Regular cardiac myocyte (primary cell): ENCODE measurements around the gene SLC25A22. TPM values are rescaled to one million over a fixed set of nuclear protein-coding genes. Genes with fewer than 3 reads are reported as not detected.

Experiments used
- total RNA-seq: library from RNA; depleted of rRNA; stranded (reverse); fragments of >200 nt; gene quantifications from 2 replicates; pipeline ENCODE4 v1.2.3, GENCODE V29; 2014

SLC25A22 gene
- 7.0 and 15.0 TPM in 2 replicates for total RNA-seq

DNA sequence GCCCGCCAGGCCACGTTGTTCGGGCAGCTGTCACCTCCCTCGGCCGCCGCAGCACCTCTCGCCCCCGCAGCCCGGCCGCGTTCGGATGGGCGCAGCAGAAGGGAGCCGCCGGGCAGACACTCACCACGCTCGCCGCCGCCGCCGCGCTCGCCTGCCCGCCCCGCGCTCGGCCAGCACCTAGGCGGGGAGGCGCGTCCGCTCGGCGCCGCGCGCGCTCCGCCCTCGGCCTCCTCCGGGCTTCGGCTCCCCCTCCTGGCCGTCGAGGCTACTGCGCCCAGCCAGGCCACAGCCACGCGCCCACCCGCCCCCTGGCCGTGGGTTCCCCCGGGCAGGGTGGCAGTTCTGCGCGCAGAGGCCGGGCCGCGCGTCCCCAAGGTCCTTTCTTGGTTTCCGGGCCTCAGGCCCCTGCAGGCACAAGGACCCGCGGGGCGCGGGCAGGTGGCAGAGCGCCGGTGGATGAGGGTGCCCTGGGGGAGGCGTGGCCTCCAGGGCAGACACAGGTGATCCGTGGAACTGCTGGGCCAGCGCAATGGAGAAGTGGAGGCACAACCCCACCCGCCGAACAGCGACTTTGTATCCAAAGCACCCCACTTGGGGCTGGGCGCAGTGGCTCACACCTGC, at the start of gene SLC25A22:
Gene SLC25A22, minus strand, starts transcription at position 189 of the 621 bp plus-strand sequence. CDS start 3,275 bp downstream, outside the sequence.

DNA sequence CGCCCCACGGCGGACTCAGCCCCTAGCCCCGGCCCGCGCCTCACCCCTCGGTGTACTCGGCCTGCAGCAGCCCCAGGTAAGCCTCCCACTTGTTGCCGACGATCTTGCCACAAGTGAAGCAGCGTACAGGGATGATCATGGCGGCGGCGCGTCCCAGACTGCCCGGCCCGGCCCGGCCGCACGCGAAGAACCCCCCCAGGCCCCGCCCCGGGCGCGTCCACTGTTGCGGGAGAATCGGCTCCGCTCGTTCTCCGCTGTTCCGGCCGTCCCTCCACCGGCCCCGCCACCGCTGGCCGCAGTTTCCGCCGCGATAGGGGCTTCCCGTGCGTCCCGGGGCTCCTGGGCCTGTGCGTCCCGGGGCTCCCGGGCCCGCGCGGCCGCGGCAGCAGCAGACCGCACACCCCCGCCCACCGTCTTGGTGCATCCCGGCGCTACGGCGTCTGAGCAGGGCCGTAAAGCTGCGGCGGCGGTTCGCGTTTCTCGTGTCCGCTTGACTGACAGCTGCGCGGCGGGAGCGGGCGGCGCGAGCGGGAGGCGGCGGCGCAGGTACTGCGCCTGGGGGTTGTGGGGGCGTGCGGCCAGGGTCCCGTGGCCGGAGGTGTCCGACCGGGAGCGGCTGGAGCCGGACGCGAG, 44.4 kb upstream of the SLC25A22 start, which contains the start of the genes POLR2L and TSPAN4:
Gene POLR2L, minus strand, starts transcription at position 160 of the 633 bp plus-strand sequence. Its CDS starts 21 bp downstream, at position 139.
Gene TSPAN4, plus strand, starts transcription at position 483 of the 633 bp plus-strand sequence. CDS start 7,453 bp downstream, outside the sequence.

DNA sequence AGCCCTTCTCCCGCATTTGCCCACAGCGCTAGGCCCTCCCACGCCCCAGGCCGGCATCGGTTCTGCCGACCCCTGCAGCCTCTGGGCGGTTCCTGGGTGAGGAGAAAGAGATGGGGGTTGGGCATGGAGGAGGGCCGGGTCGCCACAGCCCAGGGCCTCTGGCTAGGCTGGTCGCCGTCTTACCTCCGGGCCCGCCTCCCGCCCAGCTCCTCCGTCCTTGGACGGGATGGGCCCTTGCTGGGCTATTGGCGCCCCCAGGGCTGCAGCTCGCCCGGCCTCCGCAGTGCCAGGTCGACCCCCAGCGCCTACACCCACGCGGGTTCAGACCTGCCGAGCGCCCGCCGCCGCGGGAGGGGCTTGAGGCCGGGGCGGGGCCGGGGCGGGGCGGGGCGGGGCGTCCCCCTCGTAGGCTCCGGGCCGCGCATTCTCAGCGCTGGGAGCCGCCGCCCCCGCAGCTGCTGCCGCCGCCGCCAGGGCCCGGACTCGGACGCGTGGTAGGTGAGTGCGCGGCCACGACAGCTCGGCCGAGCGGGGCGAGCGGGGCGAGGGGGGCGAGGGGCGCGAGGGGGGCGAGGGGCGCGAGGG, 34.5 kb upstream of the SLC25A22 start, which contains the start of gene CD151:
Gene CD151, plus strand, starts transcription at position 424 of the 585 bp plus-strand sequence. CDS start 3,118 bp downstream, outside the sequence.

DNA sequence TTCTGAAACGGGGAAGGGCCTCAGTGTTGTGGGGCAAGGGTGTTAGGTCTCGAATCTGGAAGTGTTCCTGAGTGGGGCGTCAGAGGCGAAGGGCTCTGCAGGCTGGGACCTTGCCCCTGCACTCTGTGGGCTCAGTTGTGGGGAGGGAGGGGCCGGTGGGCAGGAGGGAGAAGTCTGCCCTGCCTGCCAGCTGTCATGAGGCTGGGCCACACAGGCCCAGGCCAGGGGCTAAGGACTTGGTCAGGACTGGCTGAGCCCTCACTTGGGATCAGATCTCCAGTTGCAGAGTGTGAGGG, 29.8 kb upstream of the SLC25A22 start, which contains the start of gene CRACR2B:
Gene CRACR2B, plus strand, starts transcription at position 23 of the 296 bp plus-strand sequence. CDS start 689 bp downstream, outside the sequence.

DNA sequence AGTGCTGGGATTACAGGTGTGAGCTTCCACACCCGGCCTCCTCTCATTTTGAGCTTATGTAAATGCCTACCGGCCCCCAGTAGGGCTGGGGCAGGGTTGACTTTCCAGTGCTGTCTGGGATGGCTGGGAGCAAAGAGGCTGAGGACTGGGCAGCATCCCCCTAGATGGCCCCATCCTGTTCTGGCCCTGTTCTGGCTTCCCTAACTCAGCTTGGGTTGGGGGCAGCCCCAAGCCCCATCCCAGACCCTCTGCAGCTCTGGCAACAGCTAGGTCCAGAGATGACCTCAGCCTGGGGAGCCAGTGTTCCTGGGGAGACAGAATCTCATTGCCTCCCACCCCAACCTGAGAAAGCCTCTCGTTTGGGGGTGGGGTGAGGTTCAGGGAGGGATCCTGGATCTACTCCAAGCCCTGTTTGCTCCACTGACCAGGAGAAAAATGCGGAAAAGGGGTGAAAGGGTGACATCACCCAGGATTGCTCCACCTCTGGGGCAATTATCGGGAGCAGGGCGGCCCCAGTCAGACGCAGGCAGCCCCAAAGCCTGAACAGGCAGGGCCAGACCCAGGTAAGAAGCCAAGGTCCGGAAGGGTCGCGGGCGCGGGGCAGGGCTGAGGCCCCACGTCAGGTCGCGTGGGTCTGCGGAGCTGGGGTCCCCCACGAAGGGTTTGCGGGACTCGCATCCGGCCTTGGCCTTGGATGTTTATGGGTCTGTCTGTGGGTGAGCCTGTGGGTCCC, 20.5 kb upstream of the SLC25A22 start, which contains the start of gene PNPLA2:
Gene PNPLA2, plus strand, starts transcription at position 519 of the 733 bp plus-strand sequence. CDS start 805 bp downstream, outside the sequence.

DNA sequence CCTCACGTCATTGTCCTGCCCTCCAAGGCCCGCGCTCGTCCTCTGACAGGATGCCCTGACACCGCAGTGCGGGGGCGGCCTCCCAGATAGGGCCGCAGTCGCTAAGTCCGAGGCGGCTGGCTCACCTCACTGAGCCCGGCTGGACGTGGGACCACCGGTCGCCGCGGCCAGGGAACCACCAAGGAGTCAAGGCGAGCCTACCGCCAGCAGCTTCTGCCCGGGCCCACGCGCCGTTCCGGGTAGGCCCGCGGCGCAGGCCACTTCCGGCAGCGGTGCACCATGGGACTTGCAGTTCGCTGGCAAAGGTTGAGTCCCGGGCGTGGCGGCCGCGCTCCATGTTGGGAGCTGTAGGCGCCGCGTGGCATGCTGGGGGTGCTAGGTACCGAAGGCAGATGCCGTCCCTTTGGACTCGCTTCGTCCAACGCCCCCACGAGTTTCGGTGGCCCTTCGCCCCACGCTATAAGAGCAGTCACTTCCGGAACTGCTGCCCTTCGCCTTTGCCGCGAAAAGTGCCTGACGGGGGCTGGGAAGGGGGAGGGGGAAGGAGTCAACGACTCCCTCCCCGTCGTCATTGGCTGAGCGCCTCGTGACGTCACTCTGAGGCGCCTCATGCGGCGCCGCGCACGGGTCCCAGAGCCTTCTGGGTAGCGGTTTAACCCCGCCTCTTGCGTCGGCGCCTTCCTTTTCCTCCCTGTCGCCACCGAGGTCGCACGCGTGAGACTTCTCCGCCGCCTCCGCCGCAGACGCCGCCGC, 11.4 kb upstream of the SLC25A22 start, which contains the start of gene RPLP2:
Gene RPLP2, plus strand, starts transcription at position 681 of the 753 bp plus-strand sequence. CDS start 268 bp downstream, outside the sequence.

DNA sequence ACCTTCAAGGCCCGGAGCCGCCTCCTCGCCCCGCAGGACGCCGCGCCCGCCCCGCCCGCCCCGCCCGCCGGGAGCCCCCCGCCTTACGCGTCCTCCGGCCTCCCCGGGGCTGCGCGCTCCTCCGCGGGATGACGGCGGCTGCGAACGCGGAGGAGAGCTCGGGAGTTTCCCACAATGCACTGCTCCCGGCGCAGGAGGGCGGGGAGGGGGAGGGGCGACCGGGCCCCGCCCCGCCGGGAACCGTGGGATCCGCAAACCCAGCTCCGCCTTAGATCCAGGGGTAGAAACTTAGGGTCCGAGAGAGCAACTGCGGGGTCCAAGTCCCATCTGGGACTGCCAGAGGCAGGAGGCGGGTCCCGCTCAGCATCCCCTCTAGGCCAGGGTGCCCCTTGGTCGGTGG, 8.1 kb downstream of the SLC25A22 start, which contains the start of gene CEND1:
Gene CEND1, minus strand, starts transcription at position 148 of the 400 bp plus-strand sequence. CDS start 1,514 bp downstream, outside the sequence.

DNA sequence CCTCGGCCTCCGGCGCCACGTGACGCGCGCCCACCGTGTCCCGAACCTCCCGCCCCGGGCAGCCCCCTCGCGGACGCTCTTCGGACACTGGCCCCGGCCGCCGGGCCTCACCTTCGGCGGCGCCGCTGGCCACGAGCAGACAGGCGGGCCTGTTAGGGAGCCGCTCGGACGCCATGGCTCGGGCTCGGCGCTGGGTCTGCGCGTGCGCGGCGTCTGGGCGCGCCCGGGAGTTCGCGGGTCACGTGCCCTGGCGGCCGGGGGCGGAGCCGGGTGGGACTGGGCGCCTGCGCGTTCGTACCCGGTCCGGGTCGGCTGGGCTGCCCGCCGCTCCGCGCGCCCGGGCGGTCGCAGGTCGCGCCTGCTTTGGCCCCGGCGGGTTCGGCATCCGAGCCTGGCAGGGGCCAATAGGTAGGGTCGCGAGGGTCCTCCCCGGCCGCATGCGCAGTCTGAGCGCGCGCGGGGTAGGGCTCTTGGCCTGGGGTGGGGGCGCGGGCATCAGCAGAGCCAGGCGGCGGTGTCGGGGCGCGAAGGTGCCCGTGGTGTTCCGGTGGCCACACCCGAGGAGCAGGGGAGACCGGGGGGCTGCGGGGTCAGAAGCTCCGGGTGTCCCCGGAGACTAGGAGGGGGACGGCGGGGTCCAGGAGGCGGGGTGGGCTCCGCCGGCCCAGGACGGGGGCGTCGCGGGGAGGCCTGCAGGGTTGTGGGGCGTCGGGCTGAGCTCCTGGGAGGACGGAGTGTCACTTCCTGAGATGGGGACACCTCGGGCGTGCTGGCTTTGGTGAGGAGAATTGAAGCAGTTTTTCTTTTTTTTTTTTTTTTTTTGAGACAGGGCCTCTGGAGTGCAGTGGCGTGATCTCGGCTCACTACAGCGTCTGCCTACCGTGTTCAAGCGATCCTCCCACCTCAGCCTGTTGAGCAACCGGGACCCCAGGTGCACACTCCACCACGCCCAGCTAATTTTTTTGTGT, 20.5 kb downstream of the SLC25A22 start, which contains the start of gene GATD1:
Gene GATD1, minus strand, starts transcription at position 200 of the 968 bp plus-strand sequence. Its CDS starts 25 bp downstream, at position 175.

DNA sequence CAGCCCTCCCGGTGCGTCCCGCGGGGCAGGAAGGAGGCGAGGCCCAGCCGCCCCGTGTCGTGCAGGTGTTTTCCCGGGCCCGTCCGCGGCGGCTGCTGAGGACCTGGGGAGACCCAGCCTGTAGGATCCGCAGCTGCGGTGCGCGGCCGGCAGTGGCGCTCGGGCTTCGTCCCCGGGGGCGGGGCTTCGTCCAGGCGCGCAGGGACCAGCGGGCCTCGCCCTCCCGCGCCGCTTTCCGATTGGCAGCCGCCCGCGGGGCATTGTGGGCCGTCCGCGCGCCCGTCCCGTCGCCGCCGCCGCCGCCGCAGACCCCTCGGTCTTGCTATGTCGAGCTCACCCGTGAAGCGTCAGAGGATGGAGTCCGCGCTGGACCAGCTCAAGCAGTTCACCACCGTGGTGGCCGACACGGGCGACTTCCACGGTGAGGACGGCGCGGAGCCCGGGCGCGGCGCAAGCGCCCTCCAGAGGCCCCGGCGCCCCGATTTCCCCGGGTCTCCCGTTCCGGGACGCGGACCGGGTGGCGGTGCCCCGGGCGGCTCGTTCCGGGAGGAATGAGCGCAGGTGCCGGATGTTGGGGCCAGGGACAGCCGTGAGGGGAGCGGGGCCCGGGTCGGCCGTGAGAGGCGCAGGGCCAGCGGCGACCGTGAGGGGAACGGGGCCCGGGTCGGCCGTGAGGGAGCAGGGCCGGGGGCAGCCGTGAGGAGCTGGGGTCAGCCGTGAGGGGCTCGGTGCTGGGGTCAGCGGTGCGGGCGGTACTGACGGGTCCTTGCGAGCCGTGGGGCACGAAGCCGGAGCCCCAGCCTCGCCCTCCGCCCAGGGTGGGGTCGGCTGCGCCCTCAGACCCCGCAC, 50.7 kb downstream of the SLC25A22 start, which contains the start of gene TALDO1:
Gene TALDO1, plus strand, starts transcription at position 307 of the 849 bp plus-strand sequence. Its CDS starts 18 bp downstream, at position 325.

Other genes with a start within 250 kb of the SLC25A22 start
- under 0.01 and 0.85 TPM in 2 replicates for gene LMNTD2, start 237.5 kb downstream of the SLC25A22 start, total RNA-seq
- 5.9 and 6.2 TPM in 2 replicates for gene RASSF7, start 237.3 kb downstream of the SLC25A22 start, total RNA-seq
- 22.3 and 28.4 TPM in 2 replicates for gene PHRF1, start 221.8 kb downstream of the SLC25A22 start, total RNA-seq
- gene IRF7, start 182.3 kb downstream of the SLC25A22 start, total RNA-seq: 6.3 and 7.9 TPM in 2 replicates
- gene CDHR5, start 173.3 kb downstream of the SLC25A22 start, total RNA-seq: not detected in 2 replicates
- not detected in 2 replicates for gene SCT, start 171.1 kb downstream of the SLC25A22 start, total RNA-seq
- not detected in 2 replicates for gene DRD4, start 161.0 kb downstream of the SLC25A22 start, total RNA-seq
- gene DEAF1, start 103.1 kb downstream of the SLC25A22 start, total RNA-seq: 24.2 and 28.2 TPM in 2 replicates
- 6.8 and 8.1 TPM in 2 replicates for gene TMEM80, start 102.5 kb downstream of the SLC25A22 start, total RNA-seq
- gene EPS8L2, start 92.0 kb downstream of the SLC25A22 start, total RNA-seq: 19.0 and 22.8 TPM in 2 replicates
- gene TALDO1, start 50.8 kb downstream of the SLC25A22 start, total RNA-seq: 98.9 and 103 TPM in 2 replicates
- gene GATD1, start 20.8 kb downstream of the SLC25A22 start, total RNA-seq: 17.1 and 23.1 TPM in 2 replicates
- 0.28 and 0.96 TPM in 2 replicates for gene CEND1, start 8.2 kb downstream of the SLC25A22 start, total RNA-seq
- gene PIDD1, start 7.0 kb upstream of the SLC25A22 start, total RNA-seq: 5.4 and 7.0 TPM in 2 replicates
- gene RPLP2, start 11.7 kb upstream of the SLC25A22 start, total RNA-seq: 101 and 189 TPM in 2 replicates
- 13.0 and 15.5 TPM in 2 replicates for gene PNPLA2, start 20.6 kb upstream of the SLC25A22 start, total RNA-seq
- 0.58 and 1.4 TPM in 2 replicates for gene CRACR2B, start 29.6 kb upstream of the SLC25A22 start, total RNA-seq
- 299 and 568 TPM in 2 replicates for gene CD151, start 34.7 kb upstream of the SLC25A22 start, total RNA-seq
- gene POLR2L, start 44.2 kb upstream of the SLC25A22 start, total RNA-seq: 51.0 and 132 TPM in 2 replicates
- gene TSPAN4, start 44.6 kb upstream of the SLC25A22 start, total RNA-seq: 109 and 143 TPM in 2 replicates
- 60.3 and 75.5 TPM in 2 replicates for gene CHID1, start 112.5 kb upstream of the SLC25A22 start, total RNA-seq
- gene AP2A2, start 127.6 kb upstream of the SLC25A22 start, total RNA-seq: 18.3 and 27.8 TPM in 2 replicates
- gene MUC6, start 238.4 kb upstream of the SLC25A22 start, total RNA-seq: not detected in 2 replicates